A549 (cell line): Measurements from ENCODE around the gene YPEL1.

Source experiments
- CEBPB ChIP-seq, 2 experiments: fragments of >200 bp in 1 of 2; sonication (Bioruptor Twin) in 1 of 2; formaldehyde crosslinking in 1 of 2; IDR thresholded peaks; 2 replicates each; pipeline ENCODE4 v1.6.1; 2012 to 2016
- TF ChIP-seq, protein P1 (sequence below): fragments of >200 bp; sonication (Bioruptor Twin); formaldehyde crosslinking; IDR thresholded peaks from 3 replicates; pipeline ENCODE4 v1.5.1; 2016
- TF ChIP-seq, protein P2 (sequence below): fragments of 450-650 bp; IDR thresholded peaks from 2 replicates; pipeline ENCODE4 v1.6.1; 2014; ENCODE audit warnings: antibody characterized with exemption
- TF ChIP-seq, protein P3 (sequence below): IDR thresholded peaks from 2 replicates; pipeline ENCODE4 v1.6.1; 2012

DNA sequence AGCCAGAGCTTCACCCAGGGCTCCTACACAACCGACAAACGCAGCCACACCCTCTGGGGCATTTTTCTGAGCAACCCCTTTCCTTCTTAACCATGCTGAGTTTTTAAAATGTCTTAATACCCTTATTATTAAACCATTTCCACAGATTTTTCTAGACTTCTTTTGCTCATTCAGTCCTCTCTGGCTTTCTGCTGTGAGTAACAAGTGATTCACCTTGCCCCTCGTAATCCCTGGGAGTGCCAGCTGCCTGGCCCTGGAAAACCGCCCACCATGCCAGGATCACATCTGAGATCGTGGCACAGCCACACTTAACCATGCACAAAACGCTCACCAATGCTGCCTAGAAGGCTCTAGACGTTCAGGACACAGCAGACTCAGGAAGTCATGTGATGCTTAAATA, 25.4 kb downstream of the YPEL1 start:
- TF ChIP-seq, protein P1, sequence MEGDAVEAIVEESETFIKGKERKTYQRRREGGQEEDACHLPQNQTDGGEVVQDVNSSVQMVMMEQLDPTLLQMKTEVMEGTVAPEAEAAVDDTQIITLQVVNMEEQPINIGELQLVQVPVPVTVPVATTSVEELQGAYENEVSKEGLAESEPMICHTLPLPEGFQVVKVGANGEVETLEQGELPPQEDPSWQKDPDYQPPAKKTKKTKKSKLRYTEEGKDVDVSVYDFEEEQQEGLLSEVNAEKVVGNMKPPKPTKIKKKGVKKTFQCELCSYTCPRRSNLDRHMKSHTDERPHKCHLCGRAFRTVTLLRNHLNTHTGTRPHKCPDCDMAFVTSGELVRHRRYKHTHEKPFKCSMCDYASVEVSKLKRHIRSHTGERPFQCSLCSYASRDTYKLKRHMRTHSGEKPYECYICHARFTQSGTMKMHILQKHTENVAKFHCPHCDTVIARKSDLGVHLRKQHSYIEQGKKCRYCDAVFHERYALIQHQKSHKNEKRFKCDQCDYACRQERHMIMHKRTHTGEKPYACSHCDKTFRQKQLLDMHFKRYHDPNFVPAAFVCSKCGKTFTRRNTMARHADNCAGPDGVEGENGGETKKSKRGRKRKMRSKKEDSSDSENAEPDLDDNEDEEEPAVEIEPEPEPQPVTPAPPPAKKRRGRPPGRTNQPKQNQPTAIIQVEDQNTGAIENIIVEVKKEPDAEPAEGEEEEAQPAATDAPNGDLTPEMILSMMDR = no peak
- TF ChIP-seq, protein P2, sequence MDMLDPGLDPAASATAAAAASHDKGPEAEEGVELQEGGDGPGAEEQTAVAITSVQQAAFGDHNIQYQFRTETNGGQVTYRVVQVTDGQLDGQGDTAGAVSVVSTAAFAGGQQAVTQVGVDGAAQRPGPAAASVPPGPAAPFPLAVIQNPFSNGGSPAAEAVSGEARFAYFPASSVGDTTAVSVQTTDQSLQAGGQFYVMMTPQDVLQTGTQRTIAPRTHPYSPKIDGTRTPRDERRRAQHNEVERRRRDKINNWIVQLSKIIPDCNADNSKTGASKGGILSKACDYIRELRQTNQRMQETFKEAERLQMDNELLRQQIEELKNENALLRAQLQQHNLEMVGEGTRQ = no peak
- TF ChIP-seq, protein P3, sequence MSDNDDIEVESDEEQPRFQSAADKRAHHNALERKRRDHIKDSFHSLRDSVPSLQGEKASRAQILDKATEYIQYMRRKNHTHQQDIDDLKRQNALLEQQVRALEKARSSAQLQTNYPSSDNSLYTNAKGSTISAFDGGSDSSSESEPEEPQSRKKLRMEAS = no peak
- TF ChIP-seq CEBPB (IDR thresholded peaks at IDR 0.05) = no peak
